Measurements from ENCODE around the gene ARG2. TPM values are rescaled to one million over a fixed set of nuclear protein-coding genes. Genes with fewer than 3 reads are reported as not detected.
A peak's percentile ranks its signal among the peaks of the same experiment; 100 is the strongest.

Gene ARG2
- total and polyA plus RNA-seq, 9 of the 15 experiments (the other 6 are each of a cell fraction or from before 2014, with no cell fraction given): 6.2 to 75.0 (median 17.8) TPM

GRCh38 chr14:67674480-67675218, 54.9 kb downstream of the ARG2 start, which contains the start of gene VTI1B (continued):
- TF ChIP-seq ZNF407 (IDR thresholded peaks at IDR 0.05; ENCODE audit: low read depth): no peak
- TF ChIP-seq MLX (CRISPR knock-in tag; conservative IDR thresholded peaks at IDR 0.05): no peak
- TF ChIP-seq TAF9B (IDR thresholded peaks at IDR 0.05; ENCODE audit: partially characterized antibody): no peak
- TF ChIP-seq HSF4 (CRISPR knock-in tag; IDR thresholded peaks at IDR 0.05; ENCODE audit: borderline replicate concordance): no peak
- no peak for TF ChIP-seq U2AF2 (optimal IDR thresholded peaks at IDR 0.05; ENCODE audit: low read depth, low read length)
- no peak for TF ChIP-seq TSC22D4 (tag; IDR thresholded peaks at IDR 0.05)
- no peak for TF ChIP-seq ZBTB49 (CRISPR knock-in tag; IDR thresholded peaks at IDR 0.05; ENCODE audit: borderline replicate concordance)
- no peak for TF ChIP-seq ZNF140 (CRISPR knock-in tag; IDR thresholded peaks at IDR 0.05)
- TF ChIP-seq EWSR1 (IDR thresholded peaks at IDR 0.05; ENCODE audit: borderline replicate concordance, low read depth, partially characterized antibody): no peak
- TF ChIP-seq ETS1 (conservative IDR thresholded peaks at IDR 0.05; ENCODE audit: control insufficient read depth, low read depth, low read length): peak; percentile 87
- no peak for TF ChIP-seq NCOA1 (IDR thresholded peaks at IDR 0.05; ENCODE audit: low read depth)
